Measurements from ENCODE around the gene GSTK1.

- no peak for TF ChIP-seq EZH2 (IDR thresholded peaks at IDR 0.05; ENCODE audit: insufficient read depth, poor library complexity, severe bottlenecking)
- no peak for TF ChIP-seq EZH2phosphoT487 (IDR thresholded peaks at IDR 0.05; ENCODE audit: insufficient read depth, low read depth)
Observed at GRCh38 chr7:143300959-143301935, 38.0 kb downstream of the GSTK1 start.
